WI38 (cell line): ENCODE data around the gene ZSWIM5.
"Not testable (repeated sequence)": the region's sequence is repeated elsewhere in the genome, so short reads cannot be mapped to it uniquely, and the experiment has no call there.

Experiments
- H3K4me3 ChIP-seq: 2 replicates; pipeline ENCODE4 v1.5.1; 2011; ENCODE audit warnings: low read depth, mild to moderate bottlenecking, control low read depth, low read length
- TF ChIP-seq, protein P1 (sequence below): IDR thresholded peaks from 2 replicates; pipeline ENCODE4 v1.5.1; 2012; ENCODE audit warnings: low read depth, mild to moderate bottlenecking, control low read depth, low read length

Gene ZSWIM5

DNA sequence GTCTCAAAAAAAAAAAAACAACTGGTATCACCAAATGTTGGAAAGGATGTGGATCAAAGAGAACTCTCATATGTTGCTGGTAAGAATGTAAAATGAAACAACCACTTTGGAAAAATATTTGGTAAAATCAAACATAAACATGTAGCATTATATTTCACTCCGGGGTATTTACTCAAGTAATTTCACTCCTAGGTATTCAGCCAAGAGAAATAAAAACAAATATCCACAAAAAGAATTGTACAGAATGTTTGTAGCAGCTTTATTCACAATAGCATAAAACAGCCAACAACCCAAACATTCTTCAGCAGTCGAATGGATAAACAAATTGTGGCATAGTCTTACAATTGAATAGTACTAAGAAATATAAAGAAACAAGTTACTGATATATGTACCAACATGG lies 32.4 kb upstream of the ZSWIM5 start:
- H3K4me3 ChIP-seq: no peak overlapping the region
- TF ChIP-seq, protein P1, sequence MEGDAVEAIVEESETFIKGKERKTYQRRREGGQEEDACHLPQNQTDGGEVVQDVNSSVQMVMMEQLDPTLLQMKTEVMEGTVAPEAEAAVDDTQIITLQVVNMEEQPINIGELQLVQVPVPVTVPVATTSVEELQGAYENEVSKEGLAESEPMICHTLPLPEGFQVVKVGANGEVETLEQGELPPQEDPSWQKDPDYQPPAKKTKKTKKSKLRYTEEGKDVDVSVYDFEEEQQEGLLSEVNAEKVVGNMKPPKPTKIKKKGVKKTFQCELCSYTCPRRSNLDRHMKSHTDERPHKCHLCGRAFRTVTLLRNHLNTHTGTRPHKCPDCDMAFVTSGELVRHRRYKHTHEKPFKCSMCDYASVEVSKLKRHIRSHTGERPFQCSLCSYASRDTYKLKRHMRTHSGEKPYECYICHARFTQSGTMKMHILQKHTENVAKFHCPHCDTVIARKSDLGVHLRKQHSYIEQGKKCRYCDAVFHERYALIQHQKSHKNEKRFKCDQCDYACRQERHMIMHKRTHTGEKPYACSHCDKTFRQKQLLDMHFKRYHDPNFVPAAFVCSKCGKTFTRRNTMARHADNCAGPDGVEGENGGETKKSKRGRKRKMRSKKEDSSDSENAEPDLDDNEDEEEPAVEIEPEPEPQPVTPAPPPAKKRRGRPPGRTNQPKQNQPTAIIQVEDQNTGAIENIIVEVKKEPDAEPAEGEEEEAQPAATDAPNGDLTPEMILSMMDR: no peak

DNA sequence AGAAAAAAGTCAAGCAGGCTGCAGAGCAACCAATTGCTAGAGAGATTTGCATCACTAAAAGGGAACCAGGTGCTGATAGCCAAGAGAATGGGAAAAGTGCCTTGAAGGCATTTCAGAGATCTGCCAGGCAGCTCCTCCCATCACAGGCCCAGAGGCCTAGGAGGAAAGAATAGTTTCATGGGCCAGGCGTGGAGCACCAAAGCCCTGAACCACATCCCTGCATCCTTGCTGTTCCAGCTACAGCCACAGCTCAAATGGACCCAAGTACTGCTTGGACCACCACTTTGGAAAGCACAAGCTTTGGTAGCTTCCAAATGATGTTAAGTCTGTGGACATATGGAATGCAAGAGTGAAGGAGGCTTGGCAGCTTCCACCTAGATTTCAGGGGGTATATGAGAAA lies 29.7 kb upstream of the ZSWIM5 start:
- H3K4me3 ChIP-seq: no peak overlapping the region
- TF ChIP-seq, protein P1: no peak

GRCh38 chr1:45230537-45230936 lies 24.1 kb upstream of the ZSWIM5 start:
- TF ChIP-seq, protein P1: no peak
- H3K4me3 ChIP-seq: no peak overlapping the region

- no peak overlapping the region for H3K4me3 ChIP-seq
- TF ChIP-seq, protein P1: no peak
Observed at GRCh38 chr1:45225598-45225997, 19.2 kb upstream of the ZSWIM5 start.

DNA sequence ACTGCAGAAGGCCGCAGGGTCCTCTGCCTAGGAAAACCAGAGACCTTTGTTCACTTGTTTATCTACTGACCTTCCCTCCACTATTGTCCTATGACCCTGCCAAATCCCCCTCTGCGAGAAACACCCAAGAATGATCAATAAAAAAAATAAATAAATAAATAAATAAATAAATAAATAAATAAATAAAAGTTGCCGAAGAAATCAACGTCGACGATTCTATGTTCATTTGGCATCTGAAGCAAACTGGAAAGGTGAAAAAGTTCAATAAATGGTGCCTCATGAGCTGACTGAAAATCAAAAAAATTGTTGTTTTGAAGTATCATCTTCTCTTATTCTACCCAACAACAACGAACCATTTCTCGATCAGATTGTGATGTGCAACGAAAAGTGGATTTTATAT lies 17.3 kb upstream of the ZSWIM5 start:
- H3K4me3 ChIP-seq: not testable (repeated sequence)

- TF ChIP-seq, protein P1: no peak
Observed at GRCh38 chr1:45221716-45222115, 15.3 kb upstream of the ZSWIM5 start.

GRCh38 chr1:45216861-45217260 lies 10.5 kb upstream of the ZSWIM5 start:
- TF ChIP-seq, protein P1: no peak
- H3K4me3 ChIP-seq: no peak overlapping the region

More at GRCh38 chr1:45221716-45222115, 15.3 kb upstream of the ZSWIM5 start:
- no peak overlapping the region for H3K4me3 ChIP-seq

GRCh38 chr1:45216200-45216541 lies 9.8 kb upstream of the ZSWIM5 start:
- TF ChIP-seq, protein P1: no peak
- no peak overlapping the region for H3K4me3 ChIP-seq
